Measurements from ENCODE around the gene B4GALT2. TPM values are rescaled to one million over a fixed set of nuclear protein-coding genes. Genes with fewer than 3 reads are reported as not detected.

B4GALT2 gene
- total and polyA plus RNA-seq, 9 of the 15 experiments (the other 6 are each of a cell fraction or from before 2014, with no cell fraction given) = 1.3 to 86.8 (median 43.8) TPM

- TF ChIP-seq TSHZ1 (CRISPR knock-in tag; IDR thresholded peaks at IDR 0.05) = no peak
- no peak for TF ChIP-seq PRMT5 (CRISPR knock-in tag; IDR thresholded peaks at IDR 0.05)
- TF ChIP-seq ZNF407 (IDR thresholded peaks at IDR 0.05; ENCODE audit: low read depth) = no peak
These were observed 4.4 kb upstream of the B4GALT2 start, which contains the start of gene ATP6V0B (continued) for GRCh38 chr1:43974443-43975248.

Measured in K562 (cell line).